Measurements from ENCODE around the gene POLR3B. TPM values are rescaled to one million over a fixed set of nuclear protein-coding genes. Genes with fewer than 3 reads are reported as not detected.

Gene POLR3B
- total and polyA plus RNA-seq, 2 of the 13 experiments (the other 11 are each of a cell fraction or from before 2014, with no cell fraction given): 4.8 to 13.1 TPM

- TF ChIP-seq ZNF331 (CRISPR knock-in tag; IDR thresholded peaks at IDR 0.05): peak; percentile 66
- peak; percentile 77; the same call in 1 of the 2 replicates for TF ChIP-seq LRRFIP1 (CRISPR knock-in tag; conservative IDR thresholded peaks at IDR 0.05)
- peak; percentile 67; the same call in 1 of the 2 replicates for TF ChIP-seq ZNF878 (CRISPR knock-in tag; IDR thresholded peaks at IDR 0.05)
- TF ChIP-seq TRAFD1 (CRISPR knock-in tag; IDR thresholded peaks at IDR 0.05; ENCODE audit: borderline replicate concordance): 0 out of 2 replicates have a peak, but pooled peaks have one; percentile 66
- peak; percentile 96 for TF ChIP-seq MEIS1 (CRISPR knock-in tag; IDR thresholded peaks at IDR 0.05; ENCODE audit: borderline replicate concordance)
- no peak for TF ChIP-seq GPBP1L1 (CRISPR knock-in tag; IDR thresholded peaks at IDR 0.05)
- peak; percentile 67 for TF ChIP-seq SMC3 (IDR thresholded peaks at IDR 0.05; ENCODE audit: low read length)
- 0 out of 2 replicates have a peak, but pooled peaks have one; percentile 34 for TF ChIP-seq WIZ (CRISPR knock-in tag; IDR thresholded peaks at IDR 0.05)
- peak; percentile 92; the same call in 1 of the 2 replicates for TF ChIP-seq IRX3 (CRISPR knock-in tag; IDR thresholded peaks at IDR 0.05; ENCODE audit: borderline replicate concordance, low read depth)
- peak; percentile 93 for TF ChIP-seq RBM39 (IDR thresholded peaks at IDR 0.05; ENCODE audit: low read depth, low read length, poor library complexity, severe bottlenecking)
- TF ChIP-seq STAG1 (CRISPR knock-in tag; IDR thresholded peaks at IDR 0.05): peak; percentile 73
- TF ChIP-seq ISL2 (CRISPR knock-in tag; IDR thresholded peaks at IDR 0.05): peak; percentile 59; the same call in 1 of the 2 replicates
- TF ChIP-seq ZNF121 (CRISPR knock-in tag; IDR thresholded peaks at IDR 0.05): peak; percentile 52; the same call in 1 of the 2 replicates
- TF ChIP-seq TERF1 (CRISPR knock-in tag; IDR thresholded peaks at IDR 0.05): no peak
- peak; percentile 63 for TF ChIP-seq CEBPG (CRISPR knock-in tag; IDR thresholded peaks at IDR 0.05)
- peak; percentile 94 for TF ChIP-seq TMF1 (CRISPR knock-in tag; IDR thresholded peaks at IDR 0.05; ENCODE audit: low read depth)
- TF ChIP-seq BCLAF1 (IDR thresholded peaks at IDR 0.05): no peak
- TF ChIP-seq ZNF768 (CRISPR knock-in tag; IDR thresholded peaks at IDR 0.05): peak; percentile 74
- peak; percentile 99 for TF ChIP-seq XRCC5 (optimal IDR thresholded peaks at IDR 0.05; ENCODE audit: low read length)
Observed at GRCh38 chr12:106357549-106358395, at the start of gene POLR3B (continued).
